ENCODE measurements around the gene ELK1. TPM values are rescaled to one million over a fixed set of nuclear protein-coding genes. Genes with fewer than 3 reads are reported as not detected.
"Not testable (repeated sequence)": the region's sequence is repeated elsewhere in the genome, so short reads cannot be mapped to it uniquely, and the experiment has no call there.

Gene ELK1
- total RNA-seq, 1 experiment from 2014 or later: 48.8 TPM

DNA sequence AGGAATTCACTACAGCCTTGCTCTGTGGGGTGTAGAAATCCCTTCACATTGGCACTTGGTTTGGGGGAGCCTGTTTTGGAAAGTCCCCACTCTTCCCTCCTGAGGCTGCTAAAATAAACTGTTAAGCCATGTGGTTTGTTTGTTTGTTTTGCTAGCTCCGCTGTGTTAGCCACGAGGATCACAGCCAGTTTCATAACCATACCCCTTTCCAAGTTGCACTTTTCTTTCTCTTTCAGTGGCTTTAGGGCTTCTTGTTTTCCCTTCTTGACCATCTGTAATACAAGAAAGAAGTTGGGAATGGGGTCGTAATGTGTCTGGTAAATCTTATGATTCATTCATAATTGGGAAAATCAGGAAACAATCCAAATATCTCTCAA is 33.5 kb upstream of the ELK1 start:
- ChIA-PET POLR2A (no interaction called here), CTCF (interaction anchor here (0.6 kb wide), 2 partner anchors 527 to 779 kb away, joined by 3 to 4 read pairs; no protein-coding TSS in a partner anchor)
- TF ChIP-seq, protein P1, sequence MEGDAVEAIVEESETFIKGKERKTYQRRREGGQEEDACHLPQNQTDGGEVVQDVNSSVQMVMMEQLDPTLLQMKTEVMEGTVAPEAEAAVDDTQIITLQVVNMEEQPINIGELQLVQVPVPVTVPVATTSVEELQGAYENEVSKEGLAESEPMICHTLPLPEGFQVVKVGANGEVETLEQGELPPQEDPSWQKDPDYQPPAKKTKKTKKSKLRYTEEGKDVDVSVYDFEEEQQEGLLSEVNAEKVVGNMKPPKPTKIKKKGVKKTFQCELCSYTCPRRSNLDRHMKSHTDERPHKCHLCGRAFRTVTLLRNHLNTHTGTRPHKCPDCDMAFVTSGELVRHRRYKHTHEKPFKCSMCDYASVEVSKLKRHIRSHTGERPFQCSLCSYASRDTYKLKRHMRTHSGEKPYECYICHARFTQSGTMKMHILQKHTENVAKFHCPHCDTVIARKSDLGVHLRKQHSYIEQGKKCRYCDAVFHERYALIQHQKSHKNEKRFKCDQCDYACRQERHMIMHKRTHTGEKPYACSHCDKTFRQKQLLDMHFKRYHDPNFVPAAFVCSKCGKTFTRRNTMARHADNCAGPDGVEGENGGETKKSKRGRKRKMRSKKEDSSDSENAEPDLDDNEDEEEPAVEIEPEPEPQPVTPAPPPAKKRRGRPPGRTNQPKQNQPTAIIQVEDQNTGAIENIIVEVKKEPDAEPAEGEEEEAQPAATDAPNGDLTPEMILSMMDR (IDR thresholded peaks at IDR 0.05; ENCODE audit: unreplicated experiment): no peak
- Mint-ChIP-seq H3K4me1 (ENCODE audit: insufficient read depth, unreplicated experiment) (no peaks in the 10 kb centered on the region), H3K27me3 (ENCODE audit: insufficient read depth, unreplicated experiment) (peaks cover 25% of the 10 kb centered on the region), H3K4me3 (ENCODE audit: unreplicated experiment) (no peak overlapping the region), H3K27ac (ENCODE audit: low read depth, unreplicated experiment) (no peak overlapping the region), H3K9me3 (ENCODE audit: unreplicated experiment) (peaks cover 11% of the 10 kb centered on the region), H3K36me3 (ENCODE audit: insufficient read depth, unreplicated experiment) (no peaks in the 10 kb centered on the region)
- no TSS peak for BruUV-seq (replicated peaks)
- peak; percentile 13 for DNase-seq (ENCODE audit: unreplicated experiment)
- intact Hi-C loops (cut with micrococcal nuclease): no loop called here

DNA sequence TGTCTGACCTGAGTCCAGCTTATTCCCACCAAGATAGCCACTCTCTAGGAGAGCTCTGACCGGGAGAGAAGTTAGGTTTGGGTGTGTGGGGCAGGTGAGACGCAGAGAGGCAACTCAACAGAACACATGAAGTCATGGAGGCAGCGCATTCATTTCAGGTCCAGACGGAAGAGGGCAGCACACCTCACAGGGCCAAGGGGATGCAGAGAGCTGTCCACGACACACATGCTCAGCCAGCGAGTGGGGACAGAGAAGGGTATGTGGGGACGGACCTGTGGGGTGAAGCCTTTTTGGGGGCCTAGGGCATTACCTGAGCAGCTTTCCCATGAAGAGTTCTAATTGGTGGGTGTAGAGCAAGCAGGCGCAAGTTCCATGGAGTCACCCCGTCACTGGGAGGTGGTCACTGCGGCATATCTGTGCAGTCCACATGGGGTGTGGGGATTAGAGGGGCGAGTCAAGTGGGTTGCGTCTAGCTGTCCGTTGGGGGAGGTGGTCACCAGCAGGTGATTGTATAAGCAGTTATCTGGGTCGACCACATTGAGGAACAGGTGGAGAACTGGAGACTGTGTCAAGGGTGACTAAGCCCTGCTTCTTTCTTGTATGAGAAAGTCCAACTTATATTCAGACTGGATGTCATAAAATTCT is 32.9 kb upstream of the ELK1 start:
- no peak for DNase-seq (ENCODE audit: unreplicated experiment)
- TF ChIP-seq, protein P1 (IDR thresholded peaks at IDR 0.05; ENCODE audit: unreplicated experiment): no peak
- ChIA-PET CTCF (interaction anchor here (0.6 kb wide), 3 partner anchors 29 to 779 kb away, joined by 3 to 4 read pairs (median 3); no protein-coding TSS in a partner anchor), POLR2A (no interaction called here)
- intact Hi-C loops (cut with micrococcal nuclease): no loop called here
- H3K36me3 Mint-ChIP-seq (ENCODE audit: insufficient read depth, unreplicated experiment): no peaks in the 10 kb centered on the region
- H3K27ac Mint-ChIP-seq (ENCODE audit: low read depth, unreplicated experiment): no peak overlapping the region
- no peaks in the 10 kb centered on the region for H3K4me1 Mint-ChIP-seq (ENCODE audit: insufficient read depth, unreplicated experiment)
- H3K9me3 Mint-ChIP-seq (ENCODE audit: unreplicated experiment): peaks cover 11% of the 10 kb centered on the region
- no TSS peak for BruUV-seq (replicated peaks)
- no peak overlapping the region for H3K4me3 Mint-ChIP-seq (ENCODE audit: unreplicated experiment)
- peaks cover 25% of the 10 kb centered on the region for H3K27me3 Mint-ChIP-seq (ENCODE audit: insufficient read depth, unreplicated experiment)

DNA sequence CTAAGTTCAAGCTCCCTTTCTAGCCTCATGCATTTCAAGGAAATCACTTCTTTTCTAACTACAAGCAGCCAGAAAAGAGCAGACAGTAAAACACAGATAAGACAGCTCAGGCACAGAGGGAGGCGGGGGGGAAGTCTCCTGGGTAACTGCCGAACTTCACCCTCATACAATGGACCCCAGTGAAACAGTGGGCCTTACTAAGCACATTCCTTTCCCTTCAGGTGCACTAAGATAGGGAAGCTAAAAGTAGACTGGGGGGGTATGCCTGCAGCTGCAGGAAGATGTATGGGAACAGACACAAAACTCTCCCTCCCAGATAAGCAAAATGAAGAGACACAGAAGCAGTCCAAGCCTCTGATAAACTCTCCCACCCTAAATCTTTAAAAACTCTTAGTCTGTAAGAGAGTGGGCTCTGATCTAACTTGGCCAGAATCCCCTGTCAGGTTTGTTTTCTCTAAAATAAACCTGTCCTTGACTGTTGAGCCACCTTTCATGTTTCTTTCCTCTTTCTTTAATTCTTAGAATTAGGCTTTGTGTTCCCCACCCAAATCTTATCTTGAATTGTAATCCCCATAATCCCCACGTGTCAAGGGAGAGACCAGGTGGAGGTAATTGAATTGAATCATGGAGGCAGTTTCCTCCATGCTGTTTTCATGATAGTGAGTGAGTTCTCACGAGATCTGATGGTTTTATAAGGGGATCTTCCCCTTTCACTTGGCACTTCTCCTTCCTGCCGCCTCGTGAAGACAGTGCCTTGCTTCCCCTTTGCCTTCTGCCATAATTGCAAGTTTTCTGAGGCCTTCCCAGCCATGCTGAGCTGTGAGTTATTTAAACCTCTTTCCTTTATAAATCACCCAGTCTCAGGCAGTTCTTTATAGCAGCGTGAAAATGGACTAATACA is 25.8 kb upstream of the ELK1 start:
- H3K36me3 Mint-ChIP-seq (ENCODE audit: insufficient read depth, unreplicated experiment); CTCF ChIA-PET; intact Hi-C loops (cut with micrococcal nuclease); H3K4me3 Mint-ChIP-seq (ENCODE audit: unreplicated experiment); POLR2A ChIA-PET; H3K27ac Mint-ChIP-seq (ENCODE audit: low read depth, unreplicated experiment); H3K9me3 Mint-ChIP-seq (ENCODE audit: unreplicated experiment); H3K4me1 Mint-ChIP-seq (ENCODE audit: insufficient read depth, unreplicated experiment); DNase-seq (ENCODE audit: unreplicated experiment); BruUV-seq (replicated peaks): not testable (repeated sequence)
- H3K27me3 Mint-ChIP-seq (ENCODE audit: insufficient read depth, unreplicated experiment): peaks cover 15% of the 10 kb centered on the region

DNA sequence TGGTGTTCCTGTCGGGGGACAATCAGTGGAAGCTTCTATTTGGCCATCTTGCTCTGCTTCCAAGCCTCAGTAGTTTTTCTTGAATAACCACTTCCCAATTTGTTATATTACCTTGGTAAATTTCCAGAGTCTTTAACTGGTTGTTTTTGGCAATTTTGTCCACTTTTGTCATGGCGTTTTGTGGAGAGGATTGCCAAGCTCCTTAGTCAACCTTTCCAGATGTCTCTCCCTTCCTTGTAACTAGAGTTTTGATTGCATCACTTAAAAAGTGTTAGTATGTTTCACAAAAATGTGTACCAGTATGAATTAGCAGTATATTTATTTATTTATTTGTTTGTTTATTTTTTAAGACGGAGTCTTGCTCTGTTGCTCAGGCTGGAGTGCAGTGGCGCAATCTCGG is 24.4 kb upstream of the ELK1 start:
- TF ChIP-seq, protein P1 (IDR thresholded peaks at IDR 0.05; ENCODE audit: unreplicated experiment): no peak
- peak; percentile 7 for DNase-seq (ENCODE audit: unreplicated experiment)
- intact Hi-C loops (cut with micrococcal nuclease): no loop called here
- no peak overlapping the region for H3K27ac Mint-ChIP-seq (ENCODE audit: low read depth, unreplicated experiment)
- no peak overlapping the region for H3K4me3 Mint-ChIP-seq (ENCODE audit: unreplicated experiment)
- no peaks in the 10 kb centered on the region for H3K9me3 Mint-ChIP-seq (ENCODE audit: unreplicated experiment)
- peaks cover 13% of the 10 kb centered on the region for H3K27me3 Mint-ChIP-seq (ENCODE audit: insufficient read depth, unreplicated experiment)
- CTCF ChIA-PET: no interaction called here
- POLR2A ChIA-PET: no interaction called here
- BruUV-seq (replicated peaks): no TSS peak
- H3K4me1 Mint-ChIP-seq (ENCODE audit: insufficient read depth, unreplicated experiment): no peaks in the 10 kb centered on the region
- H3K36me3 Mint-ChIP-seq (ENCODE audit: insufficient read depth, unreplicated experiment): no peaks in the 10 kb centered on the region

DNA sequence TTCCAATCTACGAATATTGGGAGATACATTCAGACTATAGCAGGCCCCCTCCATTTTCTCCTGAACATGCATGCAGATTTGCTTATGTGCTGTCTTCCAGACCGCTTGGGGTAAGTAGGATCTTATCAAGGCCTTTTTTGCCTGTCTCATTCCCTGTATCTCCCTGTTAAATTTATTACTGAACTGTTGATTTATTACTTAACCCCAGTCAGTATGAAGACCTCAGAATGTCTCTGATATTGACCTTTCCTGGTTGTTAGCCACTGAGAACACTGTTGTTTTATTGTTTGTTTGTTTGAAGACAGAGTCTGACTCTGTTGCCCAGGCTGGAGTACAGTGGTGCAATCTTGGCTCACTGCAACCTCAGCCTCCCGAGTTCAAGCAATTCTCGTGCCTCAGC is 15.4 kb upstream of the ELK1 start:
- H3K4me1 Mint-ChIP-seq (ENCODE audit: insufficient read depth, unreplicated experiment); intact Hi-C loops (cut with micrococcal nuclease); H3K9me3 Mint-ChIP-seq (ENCODE audit: unreplicated experiment); BruUV-seq (replicated peaks); H3K27me3 Mint-ChIP-seq (ENCODE audit: insufficient read depth, unreplicated experiment); H3K27ac Mint-ChIP-seq (ENCODE audit: low read depth, unreplicated experiment); DNase-seq (ENCODE audit: unreplicated experiment); H3K36me3 Mint-ChIP-seq (ENCODE audit: insufficient read depth, unreplicated experiment); H3K4me3 Mint-ChIP-seq (ENCODE audit: unreplicated experiment): not testable (repeated sequence)
- CTCF ChIA-PET: interaction anchor here (0.5 kb wide), 1 partner anchor 361 kb away, joined by 3 read pairs; no protein-coding TSS in a partner anchor
- POLR2A ChIA-PET: interaction anchor here (0.6 kb wide), 1 partner anchor 15 kb away, joined by 3 read pairs; no protein-coding TSS in a partner anchor
